DMS153 (cell line): ENCODE measurements around the gene KITLG.
"Not testable (repeated sequence)": the region's sequence is repeated elsewhere in the genome, so short reads cannot be mapped to it uniquely, and the experiment has no call there.

Source experiments
- DNase-seq: peaks from one replicate; lab custom pipeline; 2025; lab: John Stamatoyannopoulos, UW

The KITLG gene

DNA sequence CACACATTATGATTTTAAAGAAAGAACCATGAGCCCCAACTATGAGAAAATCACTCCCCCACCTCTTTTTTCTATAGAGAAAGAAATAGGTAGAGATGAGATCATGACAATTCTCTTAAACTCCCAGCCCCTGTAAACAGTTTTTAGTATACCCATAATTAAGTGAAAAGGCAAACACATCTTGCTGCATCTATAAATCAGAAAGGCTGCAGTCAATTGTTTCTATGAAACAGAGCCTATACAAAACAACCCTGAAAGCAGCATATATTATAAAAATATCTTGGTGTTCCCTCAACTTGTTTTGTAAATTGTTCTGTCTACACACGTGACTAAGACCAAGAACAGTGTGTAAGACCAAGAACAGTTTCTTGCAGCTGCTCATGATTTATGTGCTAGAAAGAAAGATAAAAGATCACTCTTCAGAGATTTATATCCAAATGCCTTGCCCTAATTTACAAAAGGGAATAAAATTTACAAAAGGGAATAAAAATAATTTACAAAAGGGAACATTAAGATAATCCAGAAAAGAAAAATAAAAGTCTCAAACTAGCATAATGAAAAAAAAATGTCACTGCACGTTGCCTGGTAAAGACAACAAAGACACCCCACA, 4.8 kb downstream of the KITLG start:
- no peak for DNase-seq

DNA sequence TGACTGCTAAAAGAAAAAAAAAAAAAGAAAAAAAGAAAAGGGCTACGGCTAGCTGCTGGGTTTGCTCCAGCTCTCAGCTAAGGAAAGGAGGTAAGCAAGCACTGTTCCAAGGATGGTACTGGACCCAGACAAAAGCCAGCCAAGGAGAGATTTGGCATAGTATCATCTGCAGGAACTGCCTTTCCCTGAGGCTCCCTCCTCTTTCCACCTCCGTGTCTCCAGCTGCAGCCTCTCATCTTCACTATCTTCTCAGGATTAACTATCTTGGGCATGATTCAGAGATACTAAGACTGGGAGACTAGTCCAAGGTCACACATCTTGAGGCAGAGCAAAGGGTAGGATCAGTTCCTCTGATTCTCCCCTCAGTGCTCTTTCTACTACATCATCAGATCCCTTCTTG, 6.0 kb downstream of the KITLG start:
- DNase-seq: no peak

DNA sequence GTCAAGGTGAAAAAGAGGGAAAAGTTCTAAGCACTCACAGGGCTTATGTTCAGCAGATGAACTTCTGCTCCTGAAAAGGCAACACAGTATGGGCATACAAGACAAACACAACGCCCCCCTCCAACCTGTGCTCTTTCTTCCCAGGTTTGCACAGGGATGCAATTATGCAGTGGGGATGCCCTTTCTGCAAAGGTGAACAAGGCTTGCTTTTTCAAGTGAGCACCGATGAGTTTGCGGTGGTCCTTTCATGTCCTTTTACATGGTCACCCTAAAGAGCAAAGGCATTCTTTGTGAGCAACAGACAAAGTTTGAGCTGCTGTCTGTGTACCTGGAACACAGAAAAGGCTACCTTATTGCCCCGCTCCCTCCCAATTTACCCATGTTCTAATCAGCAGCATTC, 6.7 kb downstream of the KITLG start:
- DNase-seq: no peak

DNA sequence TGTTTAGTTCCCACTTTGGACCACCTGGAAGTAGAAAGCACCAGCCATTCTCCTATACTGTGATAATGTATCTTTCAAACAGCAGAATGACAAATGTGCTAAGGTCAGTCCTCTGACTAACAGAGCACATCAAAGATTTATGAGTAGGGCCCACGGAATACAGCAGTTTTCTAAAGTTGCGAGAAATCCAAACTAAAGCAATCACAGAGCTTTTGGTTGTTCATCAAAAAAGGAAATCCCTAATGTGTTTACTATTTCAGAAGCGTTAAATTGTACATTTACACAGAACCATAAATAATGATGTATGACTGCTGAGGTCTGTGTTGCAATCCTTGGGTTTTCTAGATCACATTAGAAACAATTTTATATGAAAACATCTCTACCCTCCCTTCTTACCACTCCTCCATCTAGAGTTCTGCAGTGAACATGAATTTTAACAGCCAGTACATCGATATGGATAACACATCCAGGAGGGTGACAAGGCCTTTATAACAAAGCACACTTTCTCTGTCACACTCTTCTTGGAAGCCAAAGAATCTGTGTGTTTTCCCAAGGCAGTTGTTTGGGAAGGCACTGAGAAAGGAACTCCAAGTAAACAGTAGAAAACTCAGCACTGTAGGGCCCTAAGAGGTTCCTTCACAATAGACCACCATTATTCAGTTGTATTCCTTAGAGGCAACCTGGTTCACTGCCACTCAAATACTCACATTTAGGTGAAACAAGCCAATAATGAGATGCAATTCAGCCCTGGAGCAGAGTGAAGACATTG, 7.3 kb downstream of the KITLG start:
- DNase-seq: no peak

DNA sequence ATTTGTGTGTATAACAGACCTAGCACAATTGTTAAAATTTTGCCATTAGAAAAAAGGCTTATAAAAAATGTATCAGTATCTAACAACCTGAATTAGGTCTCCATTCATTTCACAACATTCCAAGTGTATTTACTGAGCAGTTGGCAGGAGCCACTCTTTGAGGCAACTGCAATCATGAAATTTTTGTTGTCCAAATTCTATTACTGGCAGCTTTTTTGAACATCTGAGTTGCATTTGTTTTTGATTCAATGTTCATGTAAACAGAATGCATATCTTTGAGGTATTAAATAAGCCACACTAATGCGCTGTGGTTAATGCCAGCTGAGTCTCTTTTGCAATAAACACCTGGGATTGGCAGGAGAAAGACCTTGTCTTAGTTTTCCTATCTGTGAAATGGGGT, 8.7 kb downstream of the KITLG start:
- no peak for DNase-seq

DNA sequence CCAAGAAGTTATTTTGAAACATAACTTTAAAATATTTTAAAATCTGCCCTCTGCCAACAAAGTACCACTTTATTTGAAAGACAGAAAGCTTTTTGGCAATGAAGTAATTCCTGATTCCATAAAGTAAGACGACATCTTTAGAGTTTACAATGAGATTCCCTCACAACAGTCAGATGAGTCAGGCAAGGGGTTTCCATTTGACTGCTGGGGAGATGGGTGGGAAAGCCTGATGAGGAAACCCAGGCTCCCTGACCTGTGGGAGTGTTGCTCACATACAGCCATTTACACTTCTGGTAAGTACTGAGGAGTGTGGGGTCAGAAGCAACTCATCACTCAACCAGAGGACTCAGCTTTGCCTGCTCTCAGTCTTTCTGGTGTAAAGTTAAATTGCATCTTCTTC, 10.2 kb downstream of the KITLG start:
- no peak for DNase-seq

DNA sequence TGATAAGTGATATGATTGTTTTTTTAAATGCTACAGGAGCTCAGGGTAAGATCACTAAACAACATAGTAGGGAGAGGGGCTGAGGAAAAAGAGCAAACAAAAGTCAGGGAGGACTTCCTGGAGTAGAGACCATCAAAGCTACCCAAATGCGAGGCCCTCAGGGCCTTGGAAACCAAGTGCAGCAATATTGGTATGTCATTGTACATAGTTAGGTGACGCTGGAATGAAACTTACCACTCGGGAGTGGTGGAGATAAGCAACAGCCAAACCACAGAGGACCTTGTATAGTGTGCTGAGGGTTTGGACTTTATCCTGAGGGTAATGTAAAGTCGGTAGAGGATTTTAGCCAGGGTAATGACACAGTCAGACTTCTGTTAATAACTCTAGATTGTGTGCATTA, 13.8 kb downstream of the KITLG start:
- no peak for DNase-seq

DNA sequence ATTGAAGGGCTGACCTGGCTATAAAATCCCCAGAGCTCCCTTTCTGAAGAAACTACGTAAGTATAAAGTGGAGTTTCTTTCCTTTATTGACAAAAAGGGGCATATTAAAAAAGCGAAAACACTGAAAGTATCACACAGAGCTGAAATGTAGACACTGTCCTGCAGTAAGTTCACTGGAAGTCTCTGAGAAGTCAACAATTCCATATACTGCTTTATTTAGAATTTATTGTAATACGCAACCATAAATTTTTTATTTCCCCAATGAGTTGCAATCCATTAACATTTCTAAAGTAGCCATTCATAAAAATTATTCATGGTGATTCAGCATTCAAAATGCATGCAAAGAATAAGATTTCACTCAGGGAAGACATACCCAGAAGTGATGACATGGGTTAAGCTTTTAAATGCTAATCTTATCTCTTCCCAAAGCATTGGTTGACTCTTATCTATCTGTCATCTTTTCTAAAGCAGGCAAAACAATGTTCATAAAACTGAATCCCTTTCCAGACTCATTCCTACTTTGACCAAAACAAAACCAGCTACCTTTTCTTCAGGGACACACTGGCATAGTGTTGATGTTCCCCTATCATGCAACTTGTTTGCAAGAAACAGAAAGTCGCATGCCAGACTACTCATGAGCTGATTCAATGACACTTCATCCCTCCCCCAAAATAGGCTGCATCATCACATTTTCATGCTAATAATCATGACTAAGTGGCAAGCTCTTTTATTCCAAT, 17.3 kb downstream of the KITLG start:
- no peak for DNase-seq

DNA sequence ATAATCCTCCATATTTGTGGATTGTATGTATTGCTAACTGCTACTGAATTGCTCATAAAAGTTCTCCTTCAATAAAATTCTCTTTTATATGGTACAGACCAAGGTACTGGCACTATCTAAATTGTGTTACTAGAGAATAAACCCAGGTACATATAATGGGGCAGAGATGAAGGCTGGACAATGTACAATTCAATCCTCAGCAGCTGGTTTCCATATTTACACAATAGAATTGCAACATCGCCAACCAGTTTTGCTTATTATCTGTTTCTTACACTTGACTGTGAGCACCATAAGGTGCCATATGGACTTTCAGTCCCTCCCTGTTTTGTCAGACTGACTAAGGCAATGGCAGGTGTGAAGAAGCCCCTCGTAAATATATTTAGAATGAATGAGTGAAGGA, 18.1 kb downstream of the KITLG start:
- peak; percentile 55 for DNase-seq

DNA sequence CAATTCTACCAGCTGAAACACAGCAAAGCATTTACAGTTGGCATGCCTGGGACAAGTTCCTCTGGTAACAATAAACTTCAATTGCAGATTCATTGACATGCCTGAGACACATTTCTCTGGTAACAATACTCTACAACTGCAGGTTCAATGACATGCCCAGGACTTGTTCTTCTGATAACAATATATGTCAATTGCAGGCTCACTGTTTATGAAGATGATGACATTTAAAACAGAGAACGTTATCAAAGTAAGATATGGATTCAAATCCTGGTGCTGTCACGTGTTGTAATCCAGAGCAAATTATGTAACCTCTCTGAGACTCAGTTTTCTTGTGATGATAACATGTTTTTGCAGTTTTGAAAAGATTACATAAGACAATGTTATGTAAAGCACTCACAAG, 20.5 kb downstream of the KITLG start:
- no peak for DNase-seq

DNA sequence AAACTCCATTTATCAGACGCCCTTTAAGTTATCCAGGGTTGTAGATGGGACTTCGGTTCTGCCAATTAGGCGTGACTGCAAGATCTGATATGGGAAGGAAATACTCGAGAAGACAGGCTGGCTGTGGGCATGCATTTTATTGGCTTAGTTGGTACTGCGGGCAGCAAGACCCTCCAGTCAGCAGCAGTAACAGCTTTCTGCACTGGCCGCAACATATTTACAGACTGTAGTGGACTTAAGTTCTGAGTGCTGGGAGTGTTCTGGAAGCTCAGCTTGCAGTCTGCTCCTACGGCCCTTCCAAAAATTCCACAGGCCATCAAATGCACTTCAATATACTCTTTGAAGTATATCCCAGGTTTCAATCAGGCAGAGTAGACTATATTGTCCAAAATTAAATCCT, 21.1 kb downstream of the KITLG start:
- no peak for DNase-seq

DNA sequence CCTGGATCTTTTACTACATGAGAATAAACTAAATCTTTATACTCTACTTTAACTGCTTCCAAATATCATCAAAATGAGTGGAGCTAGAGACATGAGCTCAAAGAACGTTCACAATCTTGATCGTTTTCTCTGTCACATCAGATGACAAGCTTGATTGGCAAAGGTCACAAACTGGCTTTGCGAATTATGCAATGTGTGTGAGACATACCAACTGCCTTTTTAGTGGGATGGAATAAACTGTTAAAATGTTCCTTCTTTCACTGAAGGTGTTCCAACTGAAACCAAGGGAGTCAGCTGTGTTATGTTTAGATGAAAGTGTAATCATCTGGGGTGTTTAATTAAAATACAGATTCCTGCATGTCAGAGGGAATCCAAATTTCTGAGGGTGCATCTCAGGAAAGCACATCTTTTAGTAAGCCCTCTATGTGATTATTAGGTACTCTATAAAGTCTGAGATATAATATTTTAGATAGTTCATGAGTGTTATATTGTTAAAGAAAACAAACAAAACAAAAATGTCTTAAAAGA, 21.9 kb downstream of the KITLG start:
- DNase-seq: no peak

DNA sequence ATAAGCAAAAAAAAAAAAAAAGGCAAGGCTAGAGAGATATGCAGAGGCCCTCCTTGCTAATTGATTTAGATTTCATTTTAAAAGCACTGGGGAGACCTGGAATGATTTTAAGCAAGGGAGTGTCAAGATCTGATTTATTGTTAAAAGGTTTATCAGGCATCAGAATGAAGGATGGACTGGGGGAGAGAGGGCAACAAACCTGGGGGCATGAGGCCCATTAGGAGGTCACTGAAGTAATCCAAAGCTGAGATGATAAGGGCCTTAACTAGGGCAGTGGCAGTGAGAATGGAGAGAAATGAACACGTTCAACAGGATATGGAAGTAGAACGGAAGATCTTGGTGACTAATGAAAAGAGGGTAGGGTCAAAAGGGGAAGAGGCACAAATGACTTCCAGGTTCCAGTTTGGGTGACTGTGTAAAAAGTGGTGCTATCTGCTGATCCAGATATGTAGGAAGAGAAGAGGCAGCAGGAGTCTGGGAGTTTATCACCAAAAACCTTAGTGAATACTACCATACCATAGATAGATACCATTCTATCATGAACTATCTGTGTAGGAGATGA, 24.0 kb downstream of the KITLG start:
- DNase-seq: no peak

DNA sequence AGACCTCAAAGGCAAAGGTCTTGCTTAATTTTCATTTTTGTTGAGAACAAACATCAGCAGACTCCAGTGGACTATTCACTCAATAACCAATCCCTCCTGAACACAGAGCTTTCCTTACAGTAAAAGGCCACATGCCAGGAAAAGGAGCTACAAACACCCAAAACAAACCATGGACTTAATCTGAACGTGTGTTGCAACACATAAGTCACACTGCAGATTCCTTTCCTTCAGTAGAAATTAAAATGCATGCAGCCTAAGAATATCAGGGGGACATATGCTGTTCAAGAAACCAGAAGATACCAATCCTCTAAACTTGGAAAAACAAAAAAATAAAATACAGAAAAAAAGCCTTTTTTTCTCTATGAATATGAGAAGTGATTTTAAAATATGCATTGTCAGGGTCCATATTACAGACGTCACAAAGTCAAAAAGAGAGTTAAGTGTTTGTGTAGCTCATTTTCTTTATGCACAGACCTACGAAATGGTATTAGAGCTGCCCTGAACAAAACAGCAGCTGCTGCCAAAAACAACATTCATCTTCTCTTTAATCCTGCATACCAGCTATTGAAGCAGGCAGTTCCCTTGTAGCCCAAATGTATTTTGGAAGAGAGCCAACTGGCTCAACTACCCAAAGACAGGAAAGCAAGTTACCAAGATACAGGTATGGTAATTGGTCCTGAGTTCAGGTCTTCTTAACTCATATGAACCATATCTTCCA, 26.2 kb downstream of the KITLG start:
- DNase-seq: peak; percentile 93

DNA sequence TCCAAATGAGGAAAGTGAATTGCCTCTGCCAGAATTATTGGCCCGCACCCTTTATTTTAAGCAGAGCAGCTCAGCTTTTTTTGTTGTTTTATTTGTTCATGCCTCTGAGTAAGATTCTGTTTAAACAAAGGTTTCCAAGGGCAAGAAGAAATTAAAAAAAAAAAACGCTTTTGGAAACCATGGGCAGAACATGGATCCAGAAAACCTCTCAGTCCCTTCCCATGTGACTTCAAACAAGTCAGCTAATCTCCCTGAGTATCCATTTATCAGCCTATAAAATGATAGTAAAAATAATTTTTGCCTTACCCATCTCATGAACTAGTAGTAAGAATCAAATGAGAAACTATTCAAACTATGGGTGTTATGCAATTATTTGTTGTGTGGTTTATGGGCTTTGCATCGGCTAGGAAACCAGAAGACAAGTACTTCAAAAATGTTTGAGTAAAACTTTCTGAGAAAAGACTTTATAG, 27.6 kb downstream of the KITLG start:
- DNase-seq: no peak

DNA sequence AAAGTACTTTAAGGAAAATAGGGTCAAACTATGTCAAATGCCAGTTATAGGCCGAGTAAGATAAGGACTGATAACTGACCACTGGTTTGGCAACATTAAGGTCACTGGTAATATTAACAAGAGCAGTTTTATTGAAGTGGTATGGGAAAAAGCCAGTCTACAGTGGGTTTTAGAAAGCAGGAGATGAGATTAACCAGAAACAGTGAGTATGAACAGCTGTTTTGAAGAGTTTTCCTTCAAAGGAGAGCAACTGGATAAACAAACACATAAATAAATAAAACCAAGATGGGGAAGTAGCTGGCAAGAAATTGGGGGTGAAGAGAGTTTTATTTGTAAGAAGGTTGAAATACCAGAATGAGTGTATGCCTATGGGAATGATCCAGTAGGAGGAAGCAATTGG, 30.3 kb downstream of the KITLG start:
- DNase-seq: no peak

DNA sequence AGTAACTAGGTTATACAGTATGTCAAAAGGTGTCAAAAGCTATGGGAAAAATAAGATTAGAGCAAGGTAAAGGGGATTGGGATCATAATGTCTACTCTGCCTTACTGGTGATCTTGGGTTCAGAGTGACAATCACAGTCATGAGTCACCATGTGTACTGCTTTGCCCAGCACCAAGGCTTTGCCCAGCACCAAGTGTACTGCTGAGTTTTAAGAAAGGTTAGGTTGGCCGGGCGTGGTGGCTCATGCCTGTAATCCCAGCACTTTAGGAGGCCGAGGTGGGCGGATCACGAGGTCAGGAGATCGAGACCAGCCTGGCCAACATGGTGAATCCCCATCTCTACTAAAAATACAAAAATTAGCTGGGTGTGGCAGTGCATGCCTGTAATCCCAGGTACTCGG, 32.3 kb downstream of the KITLG start:
- not testable (repeated sequence) for DNase-seq

DNA sequence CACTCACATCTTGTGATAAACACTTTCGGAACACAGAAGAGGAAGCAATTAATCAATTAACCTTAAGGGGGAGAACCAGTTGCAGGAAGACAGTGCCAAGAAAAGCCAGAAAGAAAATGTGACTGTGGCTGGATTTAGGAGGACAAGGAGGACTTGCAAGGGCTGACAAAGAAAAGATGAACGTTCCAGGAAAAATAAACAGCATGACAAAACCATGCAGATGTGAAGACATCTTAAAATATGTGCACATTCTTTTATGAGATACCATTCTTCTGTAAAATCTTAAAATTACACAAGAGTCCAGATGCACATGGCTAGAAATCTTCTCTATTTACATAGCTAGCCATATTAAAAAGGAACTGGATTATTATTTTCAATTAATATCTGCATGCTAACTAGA, 33.4 kb downstream of the KITLG start:
- DNase-seq: no peak

DNA sequence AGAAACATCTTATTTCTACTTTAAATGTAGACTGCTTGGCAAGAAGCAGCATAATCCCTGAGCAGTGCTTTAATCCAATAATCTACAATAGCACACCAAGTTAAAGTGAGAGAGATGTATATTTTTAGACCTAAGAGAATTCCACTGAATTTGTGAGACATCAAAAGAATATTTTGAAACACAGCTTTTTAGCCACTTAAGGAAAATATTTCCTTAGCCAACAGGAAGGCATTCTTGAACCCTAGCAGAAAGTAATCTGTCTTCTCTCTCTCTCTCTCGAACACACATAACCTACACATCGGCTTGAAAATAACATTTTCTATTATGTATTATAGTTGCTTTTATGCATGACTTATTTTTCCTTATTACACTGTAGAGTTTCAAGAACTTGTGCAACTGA, 34.0 kb downstream of the KITLG start:
- no peak for DNase-seq

DNA sequence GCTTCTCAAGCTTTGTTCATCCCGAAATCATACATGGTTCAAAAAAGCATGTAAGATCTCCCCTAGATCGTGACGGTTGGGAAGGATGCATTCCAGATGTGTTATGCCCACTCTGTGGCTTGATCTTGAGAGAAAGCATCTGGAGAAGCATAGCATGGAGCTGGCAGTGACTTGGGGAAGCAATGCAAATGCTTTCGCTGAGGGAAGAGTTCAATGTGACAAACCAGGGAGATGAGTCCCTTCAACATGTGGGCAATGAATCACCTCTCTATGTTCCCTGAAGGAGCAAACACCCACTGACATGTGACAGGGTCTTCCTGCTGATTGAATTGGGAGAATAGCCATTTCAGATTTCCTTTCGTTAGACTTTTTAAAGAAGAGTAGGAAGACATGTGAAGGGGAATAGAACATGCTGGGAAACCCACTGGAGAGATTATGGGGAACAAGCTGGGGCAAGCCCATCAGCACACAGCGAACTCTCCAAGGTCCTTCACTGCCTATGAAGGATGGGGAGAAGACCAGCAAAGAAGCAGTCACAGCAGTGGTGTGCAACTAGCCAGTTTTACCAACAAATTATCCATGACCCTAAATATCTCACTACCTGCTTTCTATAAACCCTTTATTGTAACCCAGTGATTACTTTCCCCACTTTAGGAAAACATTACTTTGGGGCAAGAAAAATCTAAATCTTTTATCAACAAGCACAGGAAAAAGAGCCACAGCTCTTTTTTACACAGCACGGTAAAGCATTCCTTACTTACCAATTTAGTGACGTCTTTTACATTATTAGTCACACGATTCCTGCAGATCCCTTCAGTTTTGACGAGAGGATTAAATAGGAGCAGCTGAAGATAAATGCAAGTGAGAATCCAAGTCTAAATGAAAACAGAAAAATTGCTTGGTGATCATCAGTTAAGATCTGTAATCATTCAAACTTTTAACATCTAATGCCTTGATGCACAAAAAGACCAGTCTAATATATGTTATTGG, 35.0 kb downstream of the KITLG start:
- no peak for DNase-seq

DNA sequence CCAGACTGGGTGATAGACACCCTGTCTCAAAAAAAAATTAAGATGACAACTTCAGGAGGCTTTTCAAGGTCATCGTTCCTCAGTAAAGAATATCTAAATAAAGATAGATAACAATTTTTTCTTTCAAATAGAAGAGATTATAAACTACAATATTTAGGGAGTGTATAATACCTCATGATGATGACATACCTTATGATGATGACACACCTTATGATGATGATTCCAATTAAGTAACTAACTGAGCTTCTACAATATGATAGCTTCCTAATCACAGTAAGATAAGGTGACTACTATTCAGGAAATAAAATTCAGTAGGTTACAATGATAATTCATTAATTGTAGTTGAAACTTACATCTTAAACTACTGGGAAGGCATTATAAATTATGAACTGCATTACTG, 40.4 kb downstream of the KITLG start:
- DNase-seq: no peak
